Muscle of leg (tissue), 11 donors: ENCODE results near the gene WIF1. TPM values are rescaled to one million over a fixed set of nuclear protein-coding genes. Genes with fewer than 3 reads are reported as not detected.

Experiments
- DNase-seq: peaks from one replicate; pipeline ENCODE4 v3.0.0; 2013
- H3K27ac ChIP-seq: one replicate; pipeline ENCODE4 v1.5.1; 2013; ENCODE audit warnings: mild to moderate bottlenecking, low read length, control low read depth
- H3K27me3 ChIP-seq: one replicate; pipeline ENCODE4 v1.6.1; 2013; ENCODE audit warnings: low read length; ENCODE audit not compliant: control insufficient read depth, insufficient read depth
- H3K36me3 ChIP-seq: one replicate; pipeline ENCODE4 v1.6.1; 2013; ENCODE audit warnings: low read length; ENCODE audit not compliant: control insufficient read depth, insufficient read depth
- H3K4me1 ChIP-seq: one replicate; pipeline ENCODE4 v1.6.1; 2013; ENCODE audit warnings: low read length; ENCODE audit not compliant: control insufficient read depth, insufficient read depth
- H3K4me3 ChIP-seq: one replicate; pipeline ENCODE4 v1.5.1; 2013; ENCODE audit warnings: low read length, control low read depth
- H3K9me3 ChIP-seq: replicated peaks from 2 replicates; pipeline ENCODE4 v1.6.1; 2013; ENCODE audit warnings: low read depth, low read length; ENCODE audit not compliant: control insufficient read depth
- WGBS: methylation state at CpG from one replicate; pipeline ENCODE4 v1.1.5; 2013; ENCODE audit warnings: missing lambda C conversion rate; ENCODE audit not compliant: insufficient coverage; 5-methylcytosine and 5-hydroxymethylcytosine counted together
- polyA plus RNA-seq, 8 donors: library from polyadenylated mRNA; unstranded; fragments of 120-200 nt; gene quantifications; one replicate each; pipeline versions ENCODE4 v1.2.1 to v1.2.3, GENCODE V29; 2013; ENCODE audit warnings: inconsistent platforms in 1 of 8, low replicate concordance in 1 of 8; ENCODE audit not compliant: insufficient read length in 8 of 8, insufficient read depth in 1 of 8
- total RNA-seq: library from RNA; stranded (reverse); fragments of 120-200 nt; gene quantifications from one replicate; pipeline ENCODE4 v1.2.4, GENCODE V29; 2013

Gene WIF1
- total and polyA plus RNA-seq, 9 donors: 0.82 to 14.9 (median 3.9) TPM

DNA sequence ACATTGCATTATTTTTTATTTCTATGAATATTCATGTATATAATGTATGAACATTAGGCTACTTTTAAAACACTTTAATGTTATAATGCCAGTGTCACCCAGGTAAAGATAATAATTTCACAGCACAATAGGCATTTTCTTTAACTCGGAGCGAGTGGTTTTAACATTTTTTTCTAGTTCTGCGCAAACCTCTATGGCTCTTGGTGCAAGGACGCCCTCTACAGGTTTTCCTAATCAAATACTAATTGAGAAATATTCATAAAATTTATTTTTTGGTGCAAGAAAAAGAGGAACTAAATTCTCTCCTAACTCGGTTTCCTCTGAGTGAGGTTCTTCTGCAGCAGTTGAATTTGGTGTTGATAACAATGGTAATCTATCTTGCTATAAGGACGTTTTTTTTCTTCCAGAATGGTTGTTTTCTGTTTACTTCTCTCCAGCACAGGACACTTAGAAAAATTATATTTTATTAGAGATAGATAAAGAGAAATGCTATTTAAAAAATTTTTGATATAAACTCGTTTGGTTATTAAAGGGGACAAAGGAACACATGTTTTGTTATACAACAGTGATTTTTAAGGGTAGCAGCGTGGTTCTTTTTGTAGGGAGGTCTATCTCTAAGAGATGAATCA is 2.4 kb upstream of the WIF1 start:
- WGBS: no CpG with 5 or more reads among the region's 8 CpGs
- no peaks in the 10 kb centered on the region for H3K36me3 ChIP-seq
- peaks cover 6% of the 10 kb centered on the region for H3K4me1 ChIP-seq
- peaks cover 30% of the 10 kb centered on the region for H3K27me3 ChIP-seq
- no peaks in the 10 kb centered on the region for H3K9me3 ChIP-seq
- no peak overlapping the region for H3K4me3 ChIP-seq
- H3K27ac ChIP-seq: no peak overlapping the region
- peak; percentile 54 for DNase-seq

DNA sequence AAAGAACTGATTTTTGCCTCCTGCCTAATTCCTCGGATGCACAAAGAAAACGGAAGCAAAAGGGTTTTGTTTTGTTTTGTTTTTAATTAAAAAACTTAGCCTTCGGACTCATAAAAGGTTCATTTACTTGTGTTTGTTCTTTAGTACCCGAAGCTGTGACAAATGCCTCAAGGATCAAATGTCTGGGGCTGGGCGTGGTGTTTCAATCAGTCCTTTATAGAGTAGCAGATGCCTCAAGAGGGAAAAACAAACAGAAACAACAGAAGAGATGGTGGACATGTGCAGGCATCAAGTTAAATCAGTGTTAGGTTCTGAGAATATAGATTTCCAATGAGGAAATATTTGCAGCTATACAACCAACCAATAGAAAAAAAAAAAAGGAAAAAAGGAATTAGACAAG is 1.6 kb upstream of the WIF1 start:
- Histone ChIP-seq H3K27me3 (peaks cover 31% of the 10 kb centered on the region), H3K27ac (no peak overlapping the region), H3K4me3 (no peak overlapping the region), H3K36me3 (no peaks in the 10 kb centered on the region), H3K9me3 (no peaks in the 10 kb centered on the region), H3K4me1 (peaks cover 6% of the 10 kb centered on the region)
- WGBS: 67% methylated on average over 3 of the region's 5 CpGs
- DNase-seq: no peak

DNA sequence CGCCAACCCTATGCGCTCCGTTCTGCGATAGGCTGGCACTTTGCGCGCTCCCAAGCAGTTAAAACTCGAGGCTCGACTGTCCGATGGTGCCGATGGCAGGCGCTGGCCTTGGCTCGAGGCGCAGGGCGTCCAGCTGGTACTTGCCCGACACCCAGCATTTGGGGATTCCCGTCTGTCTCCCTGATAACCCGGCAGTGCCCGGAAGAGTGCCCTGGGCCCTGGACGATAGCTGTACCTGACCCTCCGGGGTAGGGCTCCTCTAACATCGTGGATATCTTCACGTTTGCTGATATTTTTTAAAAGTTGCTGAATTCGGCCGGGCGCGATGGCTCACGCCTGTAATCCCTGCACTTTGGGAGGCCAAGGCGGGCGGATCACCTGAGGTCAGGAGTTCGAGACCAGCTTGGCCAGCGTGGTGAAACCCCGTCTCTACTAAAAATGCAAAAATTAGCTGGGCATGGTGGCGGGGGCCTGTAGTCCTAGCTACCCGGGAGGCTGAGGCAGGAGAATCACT is 908 bp upstream of the WIF1 start:
- Histone ChIP-seq H3K4me3 (no peak overlapping the region), H3K27ac (no peak overlapping the region), H3K4me1 (peaks cover 6% of the 10 kb centered on the region), H3K36me3 (no peaks in the 10 kb centered on the region), H3K27me3 (peaks cover 33% of the 10 kb centered on the region), H3K9me3 (no peaks in the 10 kb centered on the region)
- WGBS: 88% methylated on average over 34 of the region's 34 CpGs
- no peak for DNase-seq

DNA sequence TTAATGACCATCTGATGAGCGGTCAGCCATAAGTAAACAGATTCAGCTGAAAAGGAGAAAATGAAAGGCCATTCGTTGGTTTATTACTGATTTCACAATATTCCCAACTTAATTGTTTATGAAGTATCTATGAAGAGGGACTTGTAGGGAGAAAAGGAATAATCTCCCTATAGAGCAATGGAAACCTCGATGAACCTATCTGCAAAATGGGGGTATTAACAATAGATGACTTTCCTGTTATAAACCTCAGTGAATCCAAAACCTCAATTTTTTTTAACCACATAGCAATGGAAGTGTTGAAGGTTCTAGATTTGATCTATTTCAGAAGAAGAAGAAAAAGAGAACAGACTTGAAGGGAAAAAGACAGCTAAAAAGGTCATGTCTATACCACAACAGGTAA is 2.0 kb downstream of the WIF1 start:
- Histone ChIP-seq H3K36me3 (no peaks in the 10 kb centered on the region), H3K4me1 (peaks cover 6% of the 10 kb centered on the region), H3K27ac (no peak overlapping the region), H3K4me3 (no peak overlapping the region), H3K9me3 (no peaks in the 10 kb centered on the region), H3K27me3 (peaks cover 26% of the 10 kb centered on the region)
- no peak for DNase-seq
- no CpG with 5 or more reads among the region's 3 CpGs for WGBS

DNA sequence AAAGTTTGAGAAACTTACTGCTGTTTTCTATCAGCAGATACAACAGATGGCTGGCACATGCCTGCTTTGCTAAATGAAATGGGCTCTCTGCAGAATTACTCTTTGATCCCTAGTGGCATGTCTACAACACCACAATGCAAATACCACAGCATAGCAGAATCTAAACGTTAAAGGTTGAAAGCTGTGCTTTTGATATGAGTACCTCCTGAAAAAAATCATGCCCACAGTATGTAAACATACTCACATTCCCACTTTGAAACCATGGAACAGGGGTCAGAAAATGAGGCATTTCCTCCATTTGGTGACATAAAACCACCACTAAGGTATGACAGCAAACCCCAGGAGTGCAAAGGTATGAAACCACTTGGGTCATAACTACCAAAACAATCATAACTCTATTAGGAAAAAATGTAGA is 7.5 kb downstream of the WIF1 start:
- Histone ChIP-seq H3K4me3 (no peak overlapping the region), H3K27me3 (peaks cover 3% of the 10 kb centered on the region), H3K4me1 (no peaks in the 10 kb centered on the region), H3K9me3 (no peaks in the 10 kb centered on the region), H3K27ac (no peak overlapping the region), H3K36me3 (no peaks in the 10 kb centered on the region)
- WGBS: no CpG with 5 or more reads among the region's 1 CpG
- DNase-seq: no peak

DNA sequence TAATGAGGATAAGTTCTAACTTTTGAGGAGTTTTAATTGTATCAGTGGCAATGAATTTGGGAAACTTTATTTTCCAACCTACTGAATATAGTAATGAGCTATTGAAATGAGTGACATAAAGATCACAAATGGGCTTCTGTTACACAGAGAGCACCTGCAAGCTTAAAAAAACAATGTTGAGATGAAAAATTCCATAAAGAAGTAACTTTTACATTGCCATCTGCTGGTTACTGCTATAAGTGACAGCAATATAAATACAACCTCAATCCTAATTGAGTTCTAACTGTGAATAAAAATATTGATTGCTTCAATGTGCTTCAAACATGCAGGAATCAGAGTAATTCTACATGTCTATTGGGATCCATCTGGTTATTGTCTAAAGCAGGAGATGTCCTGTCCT is 14.2 kb downstream of the WIF1 start:
- H3K27me3 ChIP-seq: no peaks in the 10 kb centered on the region
- peak; percentile 22 for DNase-seq
- no peak overlapping the region for H3K27ac ChIP-seq
- no peaks in the 10 kb centered on the region for H3K4me1 ChIP-seq
- no peaks in the 10 kb centered on the region for H3K9me3 ChIP-seq
- H3K36me3 ChIP-seq: no peaks in the 10 kb centered on the region
- no peak overlapping the region for H3K4me3 ChIP-seq

DNA sequence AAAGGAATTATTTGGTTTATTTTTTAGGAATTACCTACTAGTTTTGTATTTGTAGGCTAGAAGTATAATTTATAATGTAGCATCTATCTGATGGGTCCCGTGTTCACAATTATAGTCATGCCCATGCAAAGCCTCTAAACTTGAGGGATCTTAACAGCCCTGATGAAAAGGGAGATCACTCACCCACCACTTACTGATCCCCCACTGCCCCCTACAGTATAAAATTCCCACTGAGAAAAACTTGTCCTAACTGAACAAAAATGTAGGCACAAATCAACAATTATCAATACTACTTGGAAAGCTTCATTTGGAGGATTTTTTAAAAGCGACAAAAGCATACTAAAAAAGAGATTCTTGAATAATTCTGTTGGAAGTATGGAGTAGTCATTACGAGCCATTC is 21.0 kb downstream of the WIF1 start:
- no peak overlapping the region for H3K4me3 ChIP-seq
- H3K36me3 ChIP-seq: no peaks in the 10 kb centered on the region
- H3K4me1 ChIP-seq: no peaks in the 10 kb centered on the region
- H3K27me3 ChIP-seq: no peaks in the 10 kb centered on the region
- no peak for DNase-seq
- WGBS: no CpG with 5 or more reads among the region's 3 CpGs
- no peak overlapping the region for H3K27ac ChIP-seq
- H3K9me3 ChIP-seq: no peaks in the 10 kb centered on the region

DNA sequence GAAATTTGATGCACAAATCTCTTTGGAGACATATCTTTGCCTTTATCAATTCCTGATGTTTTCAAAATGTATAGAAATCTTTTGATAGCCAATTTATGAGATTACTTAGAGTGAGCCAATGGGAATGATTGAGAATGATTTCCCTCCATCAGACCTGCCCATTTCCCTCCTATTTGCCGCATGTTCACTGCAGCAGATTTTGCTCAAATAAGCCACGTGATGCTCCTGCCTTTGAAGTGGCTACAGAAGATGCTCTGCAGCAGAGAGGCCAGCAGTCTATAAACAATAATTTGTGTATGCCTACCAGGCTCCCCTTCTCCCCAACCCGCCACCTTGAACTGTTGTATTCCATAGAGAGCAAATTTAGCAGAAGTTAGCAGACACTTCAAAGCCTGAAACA is 21.9 kb downstream of the WIF1 start:
- Histone ChIP-seq H3K9me3 (no peaks in the 10 kb centered on the region), H3K4me3 (no peak overlapping the region), H3K27me3 (no peaks in the 10 kb centered on the region), H3K4me1 (no peaks in the 10 kb centered on the region), H3K27ac (no peak overlapping the region), H3K36me3 (no peaks in the 10 kb centered on the region)
- 73% methylated on average over 2 of the region's 3 CpGs for WGBS
- DNase-seq: no peak

DNA sequence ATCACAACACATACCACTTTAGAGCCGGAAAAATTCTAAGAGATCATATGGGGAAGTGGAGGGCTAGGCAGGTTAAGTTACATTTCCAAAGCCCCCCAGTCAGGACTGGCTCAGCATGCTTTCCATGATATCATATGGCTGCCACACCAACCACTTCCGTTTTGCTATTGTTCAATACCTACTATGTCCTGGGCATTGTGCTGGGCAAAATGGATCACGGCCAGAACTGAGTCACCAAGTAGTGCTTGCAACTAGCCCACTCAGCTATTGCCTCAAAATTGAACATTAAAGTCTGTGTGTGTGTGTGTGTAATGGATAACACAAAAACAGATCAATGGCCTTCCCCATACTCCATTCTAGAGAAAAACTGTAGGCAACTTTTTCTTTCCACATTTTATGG is 22.7 kb downstream of the WIF1 start:
- no peak overlapping the region for H3K27ac ChIP-seq
- no peaks in the 10 kb centered on the region for H3K4me1 ChIP-seq
- no peaks in the 10 kb centered on the region for H3K36me3 ChIP-seq
- no peak overlapping the region for H3K4me3 ChIP-seq
- DNase-seq: no peak
- no peaks in the 10 kb centered on the region for H3K27me3 ChIP-seq
- 100% methylated on average over 1 of the region's 3 CpGs for WGBS
- no peaks in the 10 kb centered on the region for H3K9me3 ChIP-seq

DNA sequence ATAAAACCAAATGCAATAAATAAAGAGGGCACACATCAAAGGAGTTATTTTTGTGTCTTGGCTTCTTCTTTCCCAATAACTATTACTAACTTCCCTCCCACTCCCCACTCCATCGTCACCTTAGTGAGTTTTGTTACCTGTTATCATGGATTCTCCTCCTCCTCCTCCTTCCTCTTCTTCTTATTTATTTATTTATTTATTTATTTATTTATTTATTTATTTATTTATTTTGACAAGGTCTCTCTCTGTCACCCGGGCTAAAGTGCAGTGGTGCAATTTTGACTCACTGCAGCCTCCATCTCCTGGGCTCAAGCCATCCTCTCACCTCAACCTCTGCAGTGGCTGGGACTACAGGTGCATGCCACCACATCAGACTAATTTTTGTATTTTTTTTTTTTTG is 26.4 kb downstream of the WIF1 start:
- no CpG with 5 or more reads among the region's 2 CpGs for WGBS

DNA sequence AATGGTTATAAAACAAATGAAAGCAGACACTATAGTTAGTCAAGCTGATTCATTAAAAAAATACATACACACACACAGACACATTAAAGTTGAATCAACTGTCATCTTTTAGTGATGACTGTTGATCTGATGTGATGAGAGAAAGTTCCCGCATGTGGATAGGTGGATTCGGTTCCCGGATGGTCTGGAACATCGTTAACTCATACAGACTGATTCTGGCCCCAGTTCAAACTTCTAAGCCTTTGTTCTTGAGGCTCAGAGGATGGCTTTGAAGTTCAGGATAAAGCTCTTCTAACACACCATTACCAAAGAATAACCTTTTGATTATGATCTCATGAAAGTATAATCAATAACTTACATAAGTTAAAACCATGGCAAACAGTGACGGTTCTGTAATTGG is 27.5 kb downstream of the WIF1 start:
- Histone ChIP-seq H3K27ac (no peak overlapping the region), H3K9me3 (no peaks in the 10 kb centered on the region), H3K4me3 (no peak overlapping the region), H3K4me1 (no peaks in the 10 kb centered on the region), H3K27me3 (peaks cover 2% of the 10 kb centered on the region), H3K36me3 (no peaks in the 10 kb centered on the region)
- 20% methylated on average over 1 of the region's 5 CpGs for WGBS
- DNase-seq: peak; percentile 12

More for the DNA sequence above, 26.4 kb downstream of the WIF1 start:
- Histone ChIP-seq H3K9me3 (no peaks in the 10 kb centered on the region), H3K4me3 (no peak overlapping the region), H3K4me1 (no peaks in the 10 kb centered on the region), H3K27ac (no peak overlapping the region), H3K27me3 (peaks cover 2% of the 10 kb centered on the region), H3K36me3 (no peaks in the 10 kb centered on the region)
- DNase-seq: no peak
